Skeletal muscle satellite cell (primary cell): ENCODE data around the gene FNIP2. TPM values are rescaled to one million over a fixed set of nuclear protein-coding genes. Genes with fewer than 3 reads are reported as not detected.
A peak's percentile ranks its signal among the peaks of the same experiment; 100 is the strongest.

Experiments
- H3K27me3 ChIP-seq: 2 replicates; pipeline ENCODE4 v1.7.0; 2013; ENCODE audit warnings: low read length; ENCODE audit not compliant: control insufficient read depth, insufficient read depth
- H3K36me3 ChIP-seq: 2 replicates; pipeline ENCODE4 v1.7.0; 2013; ENCODE audit warnings: mild to moderate bottlenecking, control low read depth, low read length; ENCODE audit not compliant: insufficient read depth
- H3K4me1 ChIP-seq: 2 replicates; pipeline ENCODE4 v1.7.0; 2013; ENCODE audit warnings: low read length; ENCODE audit not compliant: control insufficient read depth, insufficient read depth
- H3K4me2 ChIP-seq: 2 replicates; pipeline ENCODE4 v1.7.0; 2013; ENCODE audit warnings: mild to moderate bottlenecking, low read length
- H3K4me3 ChIP-seq: 2 replicates; pipeline ENCODE4 v1.7.0; 2013; ENCODE audit warnings: low read length
- H3K9ac ChIP-seq: 2 replicates; pipeline ENCODE4 v1.7.0; 2013; ENCODE audit warnings: mild to moderate bottlenecking, low read depth, low read length, moderate library complexity
- H3K9me3 ChIP-seq: replicated peaks from 2 replicates; pipeline ENCODE4 v1.7.0; 2013; ENCODE audit warnings: mild to moderate bottlenecking, control low read depth, low read length
- total RNA-seq: library from RNA; depleted of rRNA; stranded (reverse); fragments of >200 nt; gene quantifications from 2 replicates; pipeline ENCODE4 v1.2.3, GENCODE V29; 2012; rRNA removed

The FNIP2 gene
- total RNA-seq: 18.8 and 22.8 TPM in 2 replicates

DNA sequence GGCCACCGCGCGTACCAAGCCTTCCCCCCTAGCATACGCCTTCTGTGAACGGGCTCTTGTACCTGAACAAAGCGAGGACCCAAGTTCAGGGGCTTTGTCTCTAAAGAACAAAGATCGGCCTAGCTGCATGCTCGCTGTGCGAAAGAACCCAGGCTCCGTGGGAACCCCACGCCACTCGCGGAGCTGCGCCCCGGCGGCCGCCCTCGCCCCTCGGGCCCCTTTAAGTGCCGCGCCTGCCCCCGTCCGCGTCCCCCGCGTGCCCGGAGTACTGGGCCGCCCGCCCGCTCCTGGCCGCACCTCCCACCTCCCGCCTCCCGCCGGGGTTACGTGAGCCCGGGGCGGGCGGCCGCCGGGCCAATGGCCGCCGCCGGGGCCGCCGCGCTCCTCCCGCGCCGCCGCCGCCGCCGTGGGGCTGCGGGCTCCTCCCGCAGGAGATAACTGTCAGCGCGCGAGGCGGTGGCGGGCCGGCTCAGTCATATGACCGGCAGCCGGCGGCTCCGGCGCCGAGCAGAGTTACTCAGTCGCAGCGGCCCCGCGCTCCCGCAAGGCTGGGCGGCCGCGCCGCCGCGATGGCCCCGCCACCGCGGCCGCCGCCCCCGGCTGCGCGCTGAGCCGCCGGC, at the start of gene FNIP2:
Gene FNIP2, plus strand, starts transcription at position 472 of the 620 bp plus-strand sequence. CDS start 187 bp downstream, outside the sequence.
- no peaks in the 10 kb centered on the region for H3K36me3 ChIP-seq
- peak within 1 kb of the TSS; percentile 94 for H3K9ac ChIP-seq
- H3K4me1 ChIP-seq: peaks cover 12% of the 10 kb centered on the region
- no peaks in the 10 kb centered on the region for H3K9me3 ChIP-seq
- no peaks in the 10 kb centered on the region for H3K27me3 ChIP-seq
- H3K4me2 ChIP-seq: peak within 1 kb of the TSS; percentile 92
- peak within 1 kb of the TSS; percentile 97 for H3K4me3 ChIP-seq

DNA sequence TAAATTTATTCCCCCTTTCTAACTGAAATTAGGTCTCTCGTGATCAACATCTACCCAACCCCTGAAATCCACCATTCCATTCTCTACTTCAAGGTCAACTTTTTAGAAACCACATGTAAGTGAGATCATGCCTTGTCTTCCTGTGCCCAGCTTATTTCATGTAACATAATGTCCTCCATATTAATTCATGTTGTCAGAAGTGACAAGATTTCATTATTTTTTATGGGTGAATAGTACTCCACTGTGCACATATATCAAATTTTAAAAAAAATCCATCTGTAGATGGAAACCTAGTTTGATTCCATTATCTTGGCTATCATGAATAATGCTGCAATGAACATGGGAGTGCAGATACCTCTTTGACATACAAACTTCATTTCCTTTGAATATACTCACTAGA, 47.1 kb upstream of the FNIP2 start:
- peaks cover 2% of the 10 kb centered on the region for H3K4me1 ChIP-seq
- peak overlapping the region; percentile 82 for H3K4me2 ChIP-seq
- peak overlapping the region; percentile 95 for H3K9ac ChIP-seq
- H3K9me3 ChIP-seq: no peaks in the 10 kb centered on the region
- peak overlapping the region; percentile 79 for H3K4me3 ChIP-seq
- no peaks in the 10 kb centered on the region for H3K27me3 ChIP-seq
- H3K36me3 ChIP-seq: peaks cover 40% of the 10 kb centered on the region

DNA sequence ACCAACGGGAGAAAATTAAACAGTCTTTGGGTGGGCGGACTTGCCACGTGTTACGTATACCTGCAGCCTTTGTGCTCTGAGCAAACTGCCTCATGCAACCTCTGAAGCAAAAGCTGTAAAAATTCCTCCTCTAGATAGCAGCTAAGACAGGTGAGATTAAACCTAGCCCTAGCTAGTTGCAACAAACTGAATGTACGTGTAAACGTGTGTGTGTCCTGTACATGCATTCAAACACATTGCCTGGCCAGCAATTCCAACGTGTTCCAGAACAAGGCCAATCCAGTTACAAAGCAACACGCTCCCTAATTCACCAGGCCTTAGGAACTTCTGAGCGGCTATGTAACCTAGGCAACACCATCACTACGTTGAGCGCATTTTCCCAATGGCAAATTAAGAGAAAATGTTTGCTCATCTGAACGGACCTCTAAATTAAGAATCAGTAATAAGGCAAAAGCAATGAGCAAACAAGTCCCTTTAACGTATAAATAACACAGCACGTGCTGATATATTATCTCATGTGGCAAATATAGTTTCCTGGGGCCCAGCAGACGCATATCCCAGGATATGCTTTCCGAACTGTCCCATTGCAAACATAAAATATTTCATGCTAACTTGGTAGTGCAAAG, 46.4 kb upstream of the FNIP2 start:
- peaks cover 2% of the 10 kb centered on the region for H3K4me1 ChIP-seq
- H3K4me3 ChIP-seq: peak overlapping the region; percentile 79
- no peaks in the 10 kb centered on the region for H3K27me3 ChIP-seq
- H3K4me2 ChIP-seq: peak overlapping the region; percentile 82
- H3K9ac ChIP-seq: peak overlapping the region; percentile 95
- H3K36me3 ChIP-seq: peaks cover 34% of the 10 kb centered on the region
- H3K9me3 ChIP-seq: no peaks in the 10 kb centered on the region

DNA sequence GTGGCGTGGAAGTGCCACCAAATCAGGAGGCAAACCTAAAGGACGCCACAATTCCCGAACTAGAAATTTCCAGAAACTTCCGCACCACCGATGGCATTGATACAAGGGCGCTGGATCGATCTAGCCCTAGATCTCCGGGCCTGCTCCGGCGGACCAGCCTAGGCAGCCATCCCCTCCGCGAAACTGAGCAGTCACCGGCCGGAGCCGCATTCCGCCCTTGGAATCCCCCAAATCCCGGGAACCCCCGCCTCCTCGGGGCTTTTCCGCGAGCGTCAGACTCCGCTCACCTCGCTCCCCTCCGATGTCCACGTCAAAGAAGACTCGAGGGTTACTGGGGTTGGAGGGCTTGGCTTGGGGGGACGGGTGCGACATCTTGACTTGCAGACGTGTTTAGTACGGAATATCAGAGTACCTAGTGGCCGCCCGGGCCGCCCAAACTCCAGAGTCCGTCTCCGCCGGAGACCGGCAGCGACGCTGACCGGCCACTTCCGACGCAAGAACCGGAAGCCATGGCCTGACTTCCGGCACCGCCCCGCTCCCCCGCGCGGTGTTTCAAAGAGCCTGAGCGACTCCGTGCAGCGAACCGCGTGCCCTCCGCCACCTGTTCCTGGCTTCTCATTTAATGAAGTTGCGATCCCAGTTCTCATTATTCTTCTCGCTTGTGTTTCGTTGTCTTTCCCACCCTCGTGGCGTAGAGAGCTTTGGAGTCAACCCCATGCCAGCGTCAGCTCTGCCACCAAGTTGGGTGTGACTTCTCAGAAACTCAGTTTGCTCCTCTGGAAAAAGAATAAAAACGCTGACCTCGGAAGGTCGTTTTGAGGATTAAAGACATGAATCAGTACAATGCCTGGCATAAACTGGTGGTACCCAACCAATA, 45.7 kb upstream of the FNIP2 start, which contains the start of gene PPID:
Gene PPID, minus strand, starts transcription at position 480 of the 877 bp plus-strand sequence. Its CDS starts 108 bp downstream, at position 372.
- peaks cover 2% of the 10 kb centered on the region for H3K4me1 ChIP-seq
- H3K4me3 ChIP-seq: peak within 1 kb of the TSS; percentile 79
- H3K36me3 ChIP-seq: peaks cover 27% of the 10 kb centered on the region
- no peaks in the 10 kb centered on the region for H3K9me3 ChIP-seq
- H3K4me2 ChIP-seq: peak within 1 kb of the TSS; percentile 82
- peak within 1 kb of the TSS; percentile 95 for H3K9ac ChIP-seq
- H3K27me3 ChIP-seq: peaks cover under 1% of the 10 kb centered on the region

DNA sequence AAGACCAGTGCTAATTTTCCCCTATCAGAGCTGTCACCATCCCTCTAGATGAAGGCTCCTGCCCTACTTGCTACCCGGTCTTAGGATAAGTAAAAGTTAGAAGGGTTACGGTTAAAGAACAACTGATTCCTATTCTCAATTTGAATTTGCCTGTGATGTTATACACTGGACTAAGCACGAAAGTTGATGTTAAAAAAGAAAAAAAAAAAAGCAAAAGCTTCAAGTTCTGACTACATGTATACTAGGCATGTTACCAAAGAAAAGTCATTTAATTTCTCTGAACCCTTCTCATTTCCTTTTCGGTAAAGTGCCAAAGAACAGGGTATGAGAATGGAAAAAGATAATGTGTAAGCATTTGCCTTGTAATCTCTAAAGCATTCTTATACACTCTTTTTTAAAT, 44.2 kb upstream of the FNIP2 start:
- H3K4me2 ChIP-seq: no peak overlapping the region
- peaks cover 15% of the 10 kb centered on the region for H3K27me3 ChIP-seq
- no peak overlapping the region for H3K4me3 ChIP-seq
- peaks cover 13% of the 10 kb centered on the region for H3K36me3 ChIP-seq
- peaks cover 2% of the 10 kb centered on the region for H3K4me1 ChIP-seq
- no peaks in the 10 kb centered on the region for H3K9me3 ChIP-seq
- H3K9ac ChIP-seq: no peak overlapping the region

DNA sequence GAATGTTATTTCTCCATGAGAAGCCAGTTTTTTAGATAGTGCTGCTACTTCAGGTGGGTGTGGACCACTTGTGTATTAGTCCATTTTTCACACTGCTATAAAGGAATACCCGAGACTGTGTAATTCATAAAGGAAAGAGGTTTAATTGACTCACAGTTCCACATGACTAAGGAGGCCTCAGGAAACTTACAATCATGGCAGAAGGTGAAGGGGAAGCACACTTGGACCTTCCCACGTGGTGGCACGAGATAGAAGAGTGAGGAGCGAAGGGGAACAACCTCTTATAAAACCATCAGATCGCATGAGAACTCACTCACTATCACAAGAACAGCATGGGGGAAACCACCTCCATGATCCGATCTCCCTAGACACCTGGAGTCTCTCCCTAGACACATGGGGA, 42.2 kb upstream of the FNIP2 start:
- no peaks in the 10 kb centered on the region for H3K36me3 ChIP-seq
- H3K9me3 ChIP-seq: no peaks in the 10 kb centered on the region
- H3K4me2 ChIP-seq: no peak overlapping the region
- H3K4me1 ChIP-seq: peaks cover 2% of the 10 kb centered on the region
- H3K4me3 ChIP-seq: no peak overlapping the region
- peaks cover 16% of the 10 kb centered on the region for H3K27me3 ChIP-seq
- H3K9ac ChIP-seq: no peak overlapping the region

DNA sequence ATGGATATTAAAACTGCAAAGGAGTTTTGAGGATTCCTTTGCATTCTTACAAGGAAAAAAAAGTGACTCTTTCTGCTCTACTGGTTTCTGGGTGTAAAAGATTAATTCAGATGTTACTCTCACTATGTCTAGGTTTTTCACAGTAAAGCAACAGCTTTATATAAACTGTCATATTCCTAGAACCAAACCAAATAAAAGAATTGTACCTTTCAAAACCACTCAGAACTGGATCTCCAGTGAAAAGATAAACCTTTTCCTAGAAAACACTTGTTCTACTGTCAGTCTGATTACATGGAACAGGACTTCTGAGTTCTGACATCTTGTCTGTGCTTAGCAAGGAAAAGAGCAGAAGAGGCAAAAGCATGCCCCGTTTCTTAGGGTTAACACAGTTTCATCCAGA, 40.6 kb upstream of the FNIP2 start:
- Histone ChIP-seq H3K4me2 (no peak overlapping the region), H3K27me3 (peaks cover 16% of the 10 kb centered on the region), H3K9ac (no peak overlapping the region), H3K4me1 (peaks cover 2% of the 10 kb centered on the region), H3K9me3 (no peaks in the 10 kb centered on the region), H3K4me3 (no peak overlapping the region), H3K36me3 (no peaks in the 10 kb centered on the region)

DNA sequence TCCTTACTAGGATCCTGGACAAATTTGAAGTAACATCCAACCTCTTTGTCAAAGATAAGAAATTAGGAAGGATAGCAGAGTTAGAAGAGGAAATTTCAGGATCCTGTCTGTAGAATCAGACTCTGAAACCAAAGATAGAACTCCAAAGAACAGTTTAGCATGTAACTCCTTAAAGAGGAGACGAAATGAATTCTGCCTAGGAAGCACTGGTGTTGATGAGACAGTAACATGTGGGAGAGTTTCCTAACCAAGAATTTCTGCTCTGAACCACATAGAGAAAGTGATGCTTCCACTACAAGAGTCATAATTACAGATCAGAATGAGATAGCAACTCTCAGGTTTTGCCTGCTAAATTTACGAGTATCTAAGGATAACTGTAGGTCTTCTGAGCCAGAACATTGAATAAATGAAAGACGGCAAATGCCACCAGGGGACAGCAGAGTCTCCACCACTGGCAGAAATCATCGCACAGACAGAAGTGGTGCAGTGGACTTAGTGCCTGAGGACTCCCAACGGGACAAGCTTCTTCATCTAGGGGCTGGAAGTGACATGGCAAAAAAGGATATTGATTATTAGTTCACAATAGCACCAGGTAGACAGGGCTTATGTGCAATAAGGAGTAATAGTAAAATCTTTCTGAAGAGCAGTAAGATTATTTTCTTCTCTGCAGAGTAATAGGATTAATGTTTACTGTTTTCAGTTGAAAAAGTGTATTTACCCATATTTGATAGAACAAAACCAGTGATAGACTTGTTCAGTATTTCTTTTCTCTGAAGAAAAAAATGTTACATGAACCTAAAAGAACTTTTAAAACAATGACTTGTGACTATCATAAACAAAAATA, 38.9 kb upstream of the FNIP2 start:
- Histone ChIP-seq H3K4me3 (no peak overlapping the region), H3K4me2 (no peak overlapping the region), H3K9me3 (no peaks in the 10 kb centered on the region), H3K36me3 (no peaks in the 10 kb centered on the region), H3K4me1 (no peaks in the 10 kb centered on the region), H3K9ac (no peak overlapping the region), H3K27me3 (peaks cover 16% of the 10 kb centered on the region)

DNA sequence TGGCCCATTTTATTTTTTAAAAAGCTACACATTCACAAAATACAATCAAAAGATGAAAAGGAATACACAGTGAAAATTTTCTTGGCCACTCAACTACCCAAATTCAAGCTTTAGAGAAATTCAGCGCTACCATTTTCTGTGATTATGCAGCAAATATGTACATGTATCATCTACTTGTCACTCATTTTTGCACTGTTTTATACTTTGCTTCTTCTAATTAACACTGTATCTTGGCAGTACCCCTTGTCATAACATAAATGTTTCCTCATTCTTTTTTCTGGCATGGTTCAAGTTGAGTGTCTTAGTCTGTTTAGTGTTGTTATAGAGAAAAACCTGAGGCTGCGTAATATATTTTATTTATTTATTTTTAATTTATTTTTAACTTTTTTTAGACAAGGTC, 30.0 kb upstream of the FNIP2 start:
- H3K36me3 ChIP-seq: no peaks in the 10 kb centered on the region
- no peak overlapping the region for H3K4me3 ChIP-seq
- no peak overlapping the region for H3K9ac ChIP-seq
- no peak overlapping the region for H3K4me2 ChIP-seq
- H3K27me3 ChIP-seq: peaks cover 4% of the 10 kb centered on the region
- H3K4me1 ChIP-seq: no peaks in the 10 kb centered on the region
- no peaks in the 10 kb centered on the region for H3K9me3 ChIP-seq

DNA sequence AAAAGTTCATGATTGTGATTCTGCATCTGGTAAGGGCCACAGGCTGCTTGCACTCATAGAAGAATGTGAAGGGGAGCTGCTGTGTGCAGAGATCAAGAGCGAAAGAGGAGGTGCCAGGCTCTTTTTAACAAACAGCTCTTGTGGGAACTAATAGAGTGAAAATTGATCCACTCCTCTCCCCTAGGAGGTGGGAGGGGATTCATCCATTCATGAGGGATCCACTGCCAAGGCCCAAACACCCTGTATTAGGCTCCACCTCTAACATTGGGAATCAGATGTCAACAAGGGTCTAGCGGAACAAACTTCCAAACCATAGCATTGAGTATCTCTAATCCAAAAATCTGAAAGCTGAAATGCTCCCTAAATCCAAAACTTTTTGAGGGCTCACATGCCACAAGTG, 29.2 kb upstream of the FNIP2 start:
- peaks cover 4% of the 10 kb centered on the region for H3K27me3 ChIP-seq
- H3K4me2 ChIP-seq: no peak overlapping the region
- H3K36me3 ChIP-seq: no peaks in the 10 kb centered on the region
- H3K9ac ChIP-seq: no peak overlapping the region
- H3K9me3 ChIP-seq: no peaks in the 10 kb centered on the region
- no peaks in the 10 kb centered on the region for H3K4me1 ChIP-seq
- no peak overlapping the region for H3K4me3 ChIP-seq
